GM21825 (cell line): ENCODE data around the gene NCKAP5.

Source experiments
- ATAC-seq: cut with Tn5 transposase; IDR thresholded peaks from one replicate; pipeline ENCODE4 v1.9.1; 2021; ENCODE audit warnings: mild to moderate bottlenecking, moderate library complexity; ENCODE audit not compliant: unreplicated experiment

NCKAP5 gene

GRCh38 chr2:133061874-133062593 is 506.2 kb downstream of the NCKAP5 start:
- ATAC-seq: no peak

- ATAC-seq: no peak
Observed at GRCh38 chr2:133054297-133054696, 514.0 kb downstream of the NCKAP5 start.

- ATAC-seq: no peak
Observed at GRCh38 chr2:133053541-133053940, 514.7 kb downstream of the NCKAP5 start.

- no peak for ATAC-seq
Observed at GRCh38 chr2:133045787-133046186, 522.5 kb downstream of the NCKAP5 start.

- no peak for ATAC-seq
Observed at GRCh38 chr2:133044556-133044955, 523.7 kb downstream of the NCKAP5 start.

- ATAC-seq: no peak
Observed at GRCh38 chr2:133040170-133040569, 528.1 kb downstream of the NCKAP5 start.

GRCh38 chr2:133039531-133039930 is 528.7 kb downstream of the NCKAP5 start:
- ATAC-seq: no peak

- ATAC-seq: no peak
Observed at GRCh38 chr2:133026536-133027177, 541.6 kb downstream of the NCKAP5 start.

- no peak for ATAC-seq
Observed at GRCh38 chr2:133025004-133025403, 543.3 kb downstream of the NCKAP5 start.

- ATAC-seq: no peak
Observed at GRCh38 chr2:133012847-133013734, 555.2 kb downstream of the NCKAP5 start.

GRCh38 chr2:133004623-133005022 is 563.6 kb downstream of the NCKAP5 start:
- no peak for ATAC-seq

GRCh38 chr2:132999421-132999820 is 568.8 kb downstream of the NCKAP5 start:
- no peak for ATAC-seq

- ATAC-seq: no peak
Observed at GRCh38 chr2:132998221-132998620, 570.0 kb downstream of the NCKAP5 start.

GRCh38 chr2:132991471-132992045 is 576.7 kb downstream of the NCKAP5 start:
- ATAC-seq: no peak

- no peak for ATAC-seq
Observed at GRCh38 chr2:132984731-132985130, 583.5 kb downstream of the NCKAP5 start.

- no peak for ATAC-seq
Observed at GRCh38 chr2:132980304-132980703, 588.0 kb downstream of the NCKAP5 start.

GRCh38 chr2:132979339-132980093 is 588.7 kb downstream of the NCKAP5 start:
- ATAC-seq: no peak

- ATAC-seq: no peak
Observed at GRCh38 chr2:132978840-132979239, 589.4 kb downstream of the NCKAP5 start.

- ATAC-seq: no peak
Observed at GRCh38 chr2:132977812-132978529, 590.3 kb downstream of the NCKAP5 start.
